HG03060 (cell line): ENCODE data around the gene TMEM82.

ENCODE experiments used
- ATAC-seq: cut with Tn5 transposase; IDR thresholded peaks from one replicate; pipeline ENCODE4 v1.9.1; 2021; ENCODE audit warnings: low read depth, moderate number of reproducible peaks; ENCODE audit not compliant: unreplicated experiment

TMEM82 gene

DNA sequence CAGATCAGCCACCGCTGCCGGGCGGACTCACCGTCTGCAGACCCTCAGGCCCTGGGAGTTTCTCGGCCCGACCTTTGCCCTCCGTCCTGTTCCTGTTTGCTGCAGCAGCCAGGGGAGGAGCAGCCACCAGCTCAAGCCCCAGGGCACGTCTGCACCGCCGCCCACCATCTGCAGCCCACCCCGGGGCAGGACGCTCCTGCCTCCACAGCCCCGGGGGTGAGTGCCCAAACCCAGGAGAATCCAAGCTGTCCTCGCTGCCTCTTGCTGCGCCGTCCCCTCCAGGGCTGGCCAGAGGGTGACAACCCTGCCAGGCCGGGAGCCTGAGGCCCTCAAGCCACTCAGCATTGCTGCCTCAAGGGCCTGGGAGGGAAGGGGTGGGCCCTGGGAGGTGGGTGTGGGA is 7.4 kb upstream of the TMEM82 start:
- ATAC-seq: no peak

DNA sequence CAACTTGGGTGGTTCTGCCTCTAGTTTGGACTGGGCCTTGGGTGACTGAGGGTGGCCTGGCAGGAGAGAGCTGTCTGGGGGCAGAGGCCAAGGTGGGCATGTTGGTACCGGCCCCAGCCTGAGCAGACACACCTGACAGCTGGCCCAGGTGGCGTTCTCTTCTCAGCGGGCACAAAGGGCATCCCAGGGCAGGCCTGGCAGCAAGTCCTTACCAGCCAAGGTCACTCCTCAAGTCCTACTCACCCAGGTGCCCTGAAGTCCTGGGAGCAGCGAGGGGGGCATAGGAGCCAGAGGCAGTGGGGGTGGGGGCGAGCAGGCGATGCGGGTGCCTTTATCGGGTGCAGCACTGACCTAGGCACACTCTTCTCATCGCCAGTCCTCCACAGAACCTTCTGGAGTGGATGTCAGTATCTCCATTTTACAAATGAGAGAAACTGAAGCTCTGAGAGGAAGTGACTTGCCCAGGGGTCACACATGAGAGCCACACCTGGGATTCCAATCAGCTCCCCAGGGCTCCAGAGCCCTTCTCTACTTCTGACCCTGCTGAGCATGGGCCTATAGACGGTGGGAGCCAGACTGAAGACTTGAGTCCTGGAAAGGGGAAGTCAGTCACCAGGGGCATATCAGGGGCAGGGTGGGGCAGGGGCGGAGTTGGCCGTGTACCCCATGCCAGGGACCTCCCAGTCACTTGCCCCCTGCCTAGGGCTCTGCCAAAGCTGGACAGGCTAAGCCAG is 6.8 kb upstream of the TMEM82 start:
- ATAC-seq: no peak

DNA sequence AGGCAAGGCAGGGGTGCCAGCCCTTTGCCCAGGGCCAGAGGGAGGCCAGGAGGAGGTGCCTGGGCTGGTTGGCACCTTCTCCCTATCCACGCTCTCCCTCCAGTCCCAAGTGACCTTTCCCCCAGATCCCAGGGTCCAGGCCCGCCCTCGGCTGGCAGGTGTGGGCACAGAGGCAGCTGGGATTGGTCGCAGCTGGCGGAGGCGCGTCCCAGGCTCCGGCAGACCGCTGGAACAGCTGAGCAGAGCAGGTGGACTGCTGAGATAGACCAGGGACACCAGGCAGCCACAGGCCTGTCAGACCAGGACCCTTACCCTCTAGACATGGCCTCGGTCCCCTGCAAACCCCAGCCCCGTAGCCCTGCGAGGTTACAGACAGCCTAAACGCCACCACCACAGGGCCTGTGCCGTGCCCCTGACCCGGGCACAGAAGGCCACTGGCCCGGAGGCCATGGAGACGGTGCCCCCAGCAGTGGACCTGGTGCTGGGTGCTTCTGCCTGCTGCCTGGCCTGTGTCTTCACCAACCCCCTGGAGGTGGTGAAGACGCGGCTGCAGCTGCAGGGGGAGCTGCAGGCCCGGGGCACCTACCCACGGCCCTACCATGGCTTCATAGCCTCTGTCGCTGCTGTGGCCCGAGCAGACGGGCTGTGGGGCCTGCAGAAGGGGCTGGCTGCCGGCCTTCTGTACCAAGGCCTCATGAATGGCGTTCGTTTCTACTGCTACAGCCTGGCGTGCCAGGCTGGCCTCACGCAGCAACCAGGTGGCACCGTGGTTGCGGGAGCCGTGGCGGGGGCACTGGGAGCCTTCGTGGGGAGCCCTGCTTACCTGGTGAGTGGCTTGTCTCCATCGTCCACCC is 6.0 kb upstream of the TMEM82 start, which contains the start of gene SLC25A34:
TSS of gene SLC25A34 (plus strand) at position 221 of the 854 bp plus-strand sequence. CDS start at position 449, 228 bp downstream.
- no peak for ATAC-seq

GRCh38 chr1:15736892-15737261 is 5.4 kb upstream of the TMEM82 start:
- no peak for ATAC-seq

DNA sequence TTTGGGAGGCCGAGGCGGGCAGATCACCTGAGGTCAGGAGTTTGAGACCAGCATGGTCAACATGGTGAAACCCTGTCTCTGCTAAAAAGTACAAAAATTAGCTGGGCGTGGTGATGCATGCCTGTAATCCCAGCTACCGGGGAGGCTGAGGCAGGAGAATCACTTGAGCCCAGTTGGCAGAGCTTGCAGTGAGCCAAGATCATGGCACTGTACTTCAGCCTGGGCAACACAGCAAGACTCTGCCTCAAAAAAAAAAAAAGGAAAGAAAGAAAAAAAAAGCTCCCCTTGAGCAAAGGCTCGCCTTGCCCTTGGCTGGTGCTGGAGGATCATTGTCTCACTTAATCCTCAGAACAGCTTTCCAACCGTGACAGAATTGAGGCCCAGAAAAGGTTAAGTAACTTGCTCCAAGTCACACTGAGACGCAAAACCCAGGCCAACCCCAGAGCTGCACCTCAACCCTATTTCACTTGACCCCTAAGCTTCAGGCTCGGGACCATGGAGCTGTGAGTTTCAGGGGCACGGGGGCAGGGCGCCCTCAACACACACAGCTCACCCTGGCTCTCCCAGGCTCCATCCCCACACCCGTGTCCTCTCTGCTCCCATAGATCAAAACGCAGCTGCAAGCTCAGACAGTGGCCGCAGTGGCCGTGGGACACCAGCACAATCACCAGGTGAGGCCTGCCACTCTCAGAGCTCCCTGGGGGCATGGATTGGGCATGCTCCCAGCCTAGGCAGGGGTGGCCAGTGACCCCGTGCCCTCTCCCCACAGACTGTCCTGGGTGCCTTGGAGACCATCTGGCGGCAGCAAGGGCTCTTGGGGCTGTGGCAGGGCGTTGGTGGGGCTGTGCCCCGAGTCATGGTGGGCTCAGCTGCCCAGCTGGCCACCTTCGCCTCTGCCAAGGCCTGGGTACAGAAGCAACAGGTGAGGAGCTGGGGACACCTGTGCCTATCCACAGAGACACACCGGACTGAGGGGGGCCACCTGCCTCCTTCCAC is 4.7 kb upstream of the TMEM82 start:
- ATAC-seq: no peak

GRCh38 chr1:15738416-15739113 is 3.7 kb upstream of the TMEM82 start:
- no peak for ATAC-seq

GRCh38 chr1:15739259-15739658 is 3.0 kb upstream of the TMEM82 start:
- no peak for ATAC-seq

DNA sequence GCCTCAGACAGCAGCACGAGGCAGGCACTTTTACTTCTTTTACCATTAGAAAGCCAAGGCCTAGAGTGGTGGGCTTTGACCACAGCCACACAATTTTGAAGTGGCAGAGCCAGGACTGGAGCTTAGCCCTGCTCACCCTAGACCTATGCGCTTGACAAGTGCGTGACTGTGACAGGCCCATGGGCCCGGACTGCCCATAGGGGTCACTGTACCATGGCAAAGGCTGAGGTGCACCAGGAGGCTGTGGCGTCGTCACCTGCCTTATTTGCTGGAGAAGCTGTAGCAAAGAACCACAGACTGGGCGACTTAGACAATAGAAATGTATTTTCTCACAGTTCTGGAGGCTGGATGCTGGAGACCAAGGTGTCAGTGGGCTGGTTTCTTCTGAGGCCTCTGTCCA is 2.6 kb upstream of the TMEM82 start:
- ATAC-seq: no peak

- ATAC-seq: no peak
Observed at GRCh38 chr1:15740924-15741850, 1.1 kb upstream of the TMEM82 start.

DNA sequence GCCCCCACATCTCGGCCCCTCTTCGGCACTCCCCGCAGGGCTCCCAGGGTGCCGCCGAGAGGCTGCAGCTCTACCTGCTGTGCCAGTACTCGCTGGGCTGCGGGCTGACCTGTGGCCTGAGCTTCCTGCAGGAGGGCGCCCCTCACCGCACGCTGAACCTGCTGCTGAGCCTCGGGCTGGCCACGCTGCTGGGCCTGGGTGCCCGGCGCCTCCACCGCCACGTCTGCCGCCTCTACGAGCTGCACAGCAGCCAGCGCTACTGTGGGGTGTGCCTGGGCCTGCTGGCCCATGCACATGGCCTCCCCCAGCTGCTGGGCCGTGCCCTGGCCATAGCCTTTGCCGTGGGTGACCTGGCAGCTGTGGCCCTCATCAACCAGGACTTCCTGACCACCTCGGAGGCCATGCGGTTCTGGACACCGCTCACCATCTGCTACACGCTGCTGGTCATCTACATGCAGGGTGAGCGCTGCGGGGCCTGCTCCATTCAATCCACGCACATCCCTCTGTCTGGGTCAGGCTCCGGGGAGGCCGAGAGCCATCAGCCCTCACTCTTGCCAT is 1.9 kb downstream of the TMEM82 start:
- no peak for ATAC-seq

DNA sequence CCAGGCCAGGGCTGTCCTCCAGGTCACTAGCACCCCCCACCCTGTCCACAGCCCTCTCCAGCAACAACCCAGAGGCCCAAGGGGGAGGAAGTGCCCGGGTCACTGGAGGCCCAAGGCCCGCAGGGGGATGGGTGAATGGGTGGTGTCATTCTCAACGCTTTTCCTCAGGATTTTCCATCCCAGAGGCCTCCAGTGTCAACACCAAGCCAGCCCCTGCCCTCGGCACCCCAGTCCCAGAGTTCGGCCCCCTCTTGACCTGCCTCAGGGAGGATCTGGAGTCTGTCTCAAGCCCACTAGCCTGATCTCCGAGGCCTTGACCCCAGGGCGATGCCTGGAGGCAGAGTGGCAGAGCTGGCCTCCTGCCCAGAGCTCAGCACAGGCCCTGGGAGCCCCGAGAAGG is 5.1 kb downstream of the TMEM82 start:
- no peak for ATAC-seq

GRCh38 chr1:15748264-15748663 is 6.0 kb downstream of the TMEM82 start:
- ATAC-seq: no peak

GRCh38 chr1:15748690-15749398 is 6.5 kb downstream of the TMEM82 start:
- ATAC-seq: no peak

GRCh38 chr1:15749399-15750291 is 7.3 kb downstream of the TMEM82 start:
- no peak for ATAC-seq

DNA sequence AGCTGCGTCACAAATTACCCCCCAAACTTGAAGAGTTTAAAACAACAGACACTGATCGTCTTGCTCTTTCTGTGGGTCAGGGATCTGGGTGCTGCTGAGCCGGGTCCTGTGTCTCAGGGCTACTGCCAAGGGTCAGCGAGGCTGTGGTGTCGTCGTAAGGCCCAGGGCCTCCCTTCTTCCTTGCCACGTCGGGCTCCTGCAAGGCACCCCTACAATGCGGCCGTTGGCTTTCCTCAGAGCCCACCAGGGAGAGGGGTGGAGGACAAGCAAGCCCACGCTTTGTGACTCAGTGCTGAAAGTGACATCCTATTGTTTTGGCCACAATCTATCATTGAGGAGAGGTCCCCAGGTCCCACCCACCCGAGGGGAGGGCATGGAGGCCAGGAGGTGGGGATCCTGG is 8.6 kb downstream of the TMEM82 start:
- ATAC-seq: no peak

- no peak for ATAC-seq
Observed at GRCh38 chr1:15751717-15752116, 9.4 kb downstream of the TMEM82 start.

GRCh38 chr1:15753776-15754175 is 11.5 kb downstream of the TMEM82 start:
- ATAC-seq: no peak
